Measurements from ENCODE around the gene DTD2. TPM values are rescaled to one million over a fixed set of nuclear protein-coding genes. Genes with fewer than 3 reads are reported as not detected.

Gene DTD2
- total and polyA plus RNA-seq, 2 of the 8 experiments (the other 6 are each of a cell fraction or from before 2014, with no cell fraction given) = 12.0 to 19.5 TPM

- Histone ChIP-seq H2AFZ (ENCODE audit: low read length) (no peak overlapping the region), H3K4me3 (ENCODE audit: extremely low read depth in 1 of 4, insufficient read depth in 2 of 4, low read depth in 3 of 4, low read length in 4 of 4) (no peak overlapping the region), H3K9me3 (ENCODE audit: insufficient read depth in 2 of 2, low read depth in 1 of 2, low read length in 1 of 2) (no peaks in the 10 kb centered on the region), H3K4ac (replicated peaks; ENCODE audit: insufficient read length, low read depth, low read length) (no peak overlapping the region), H2BK120ac (replicated peaks; ENCODE audit: low read depth, low read length) (no peak overlapping the region), H2BK12ac (ENCODE audit: low read depth, low read length) (no peak overlapping the region), H4K91ac (replicated peaks; ENCODE audit: insufficient read length, low read length) (no peak overlapping the region), H3K36me3 (ENCODE audit: control insufficient read depth in 2 of 4, insufficient read depth in 4 of 4, low read length in 3 of 4) (no peaks in the 10 kb centered on the region), H3K23ac (ENCODE audit: insufficient read length) (no peak overlapping the region), H3K27ac (ENCODE audit: low read depth, low read length) (no peak overlapping the region), H4K8ac (ENCODE audit: extremely low read depth, insufficient read depth, low read length) (no peak overlapping the region), H3K56ac (replicated peaks; ENCODE audit: insufficient read length, low read depth, low read length) (no peak overlapping the region), H2AK5ac (ENCODE audit: low read depth, low read length) (no peak overlapping the region), H3K4me1 (replicated peaks in 1 of 4; ENCODE audit: control insufficient read depth in 3 of 4, insufficient read depth in 4 of 4, low read length in 3 of 4) (no peaks in the 10 kb centered on the region), H3K79me1 (ENCODE audit: low read depth, low read length) (no peaks in the 10 kb centered on the region), H4K20me1 (replicated peaks in 1 of 2; ENCODE audit: control insufficient read depth in 1 of 2, insufficient read depth in 2 of 2, low read length in 2 of 2) (no peaks in the 10 kb centered on the region), H3K79me2 (ENCODE audit: control insufficient read depth in 1 of 2, insufficient read depth in 2 of 2, low read length in 2 of 2) (no peaks in the 10 kb centered on the region), H3K23me2 (ENCODE audit: low read depth, low read length) (no peaks in the 10 kb centered on the region), H3K4me2 (ENCODE audit: insufficient read depth in 1 of 2, low read depth in 2 of 2, low read length in 2 of 2) (no peak overlapping the region), H2BK20ac (ENCODE audit: low read length) (no peak overlapping the region), H2BK5ac (ENCODE audit: low read depth, low read length) (no peak overlapping the region), H3K9ac (replicated peaks in 1 of 4; ENCODE audit: extremely low read depth in 1 of 4, low read depth in 3 of 4, low read length in 3 of 4) (no peak overlapping the region), H4K5ac (ENCODE audit: insufficient read length, low read depth, low read length) (no peak overlapping the region), H3K27me3 (replicated peaks in 1 of 4; ENCODE audit: control insufficient read depth in 3 of 4, extremely low read depth in 1 of 4, insufficient read depth in 3 of 4, low read length in 3 of 4) (no peaks in the 10 kb centered on the region), H3K18ac (ENCODE audit: extremely low read depth, low read length) (no peak overlapping the region), H3K14ac (ENCODE audit: insufficient read length) (no peak overlapping the region), H2BK15ac (ENCODE audit: low read length) (no peak overlapping the region)
- ChIA-PET CTCF (ENCODE audit: partially characterized antibody) (no interaction called here), POLR2A (ENCODE audit: partially characterized antibody) (no interaction called here)
- no peak for DNase-seq (ENCODE audit: low read depth in 1 of 2, low spot score in 2 of 2)
- 89% methylated on average over 6 of the region's 6 CpGs; no CpG with 5 or more reads in 1 of the 2 experiments for WGBS, 2 experiments (ENCODE audit: extremely low coverage in 1 of 2, insufficient coverage in 1 of 2, insufficient read length in 1 of 2, insufficient replicate concordance in 2 of 2, low coverage in 1 of 2, low lambda C conversion rate in 2 of 2, missing lambda C conversion rate in 1 of 2)
- no peak for FAIRE-seq
- TF ChIP-seq FOSL1 (IDR thresholded peaks at IDR 0.05; ENCODE audit: insufficient read depth, low read depth, low read length) (no peak), SP1 (IDR thresholded peaks at IDR 0.05; ENCODE audit: low read depth, low read length) (no peak), RAD21 (IDR thresholded peaks at IDR 0.05 in 1 of 2, conservative IDR thresholded peaks at IDR 0.05 in 1 of 2; ENCODE audit: low read depth in 2 of 2, low read length in 2 of 2) (no peak), SP2 (IDR thresholded peaks at IDR 0.05; ENCODE audit: low read length) (no peak), BCL11A (IDR thresholded peaks at IDR 0.05; ENCODE audit: low read depth in 2 of 2, low read length in 2 of 2) (no peak), CBX8 (IDR thresholded peaks at IDR 0.05; ENCODE audit: borderline replicate concordance, low read depth, low read length) (no peak), GTF2F1 (IDR thresholded peaks at IDR 0.05; ENCODE audit: borderline replicate concordance, low read depth, low read length) (no peak), KDM1A (IDR thresholded peaks at IDR 0.05; ENCODE audit: borderline replicate concordance, low read length) (no peak), KDM5A (IDR thresholded peaks at IDR 0.05; ENCODE audit: low read length) (no peak), HDAC6 (IDR thresholded peaks at IDR 0.05; ENCODE audit: low read depth, low read length) (no peak), ZNF274 (IDR thresholded peaks at IDR 0.05; ENCODE audit: borderline replicate concordance, extremely low read depth, low read length) (no peak), ATF2 (IDR thresholded peaks at IDR 0.05; ENCODE audit: low read length) (no peak)
Measured at GRCh38 chr14:31466554-31466953, 9.2 kb upstream of the DTD2 start.
